Epithelial cell of esophagus (primary cell): ENCODE data around the gene SPPL2B.
"Not testable (repeated sequence)": the region's sequence is repeated elsewhere in the genome, so short reads cannot be mapped to it uniquely, and the experiment has no call there.

Experiments
- DNase-seq: peaks from one replicate; pipeline ENCODE4 v3.0.0; 2010; ENCODE audit warnings: low read depth
- H3K4me3 ChIP-seq: 2 replicates; pipeline ENCODE4 v1.5.1; 2011; ENCODE audit warnings: mild to moderate bottlenecking, low read length, control low read depth
- CTCF ChIP-seq: IDR thresholded peaks from 2 replicates; pipeline ENCODE4 v1.5.1; 2011; ENCODE audit warnings: low read depth, mild to moderate bottlenecking, low read length, control low read depth, inconsistent platforms; ENCODE audit not compliant: insufficient read depth; ENCODE audit errors: missing control alignments

SPPL2B gene

GRCh38 chr19:2328401-2329148 is at the start of gene SPPL2B, which contains the start of gene LSM7:
SPPL2B (plus strand) TSS chr19:2328684; CDS start chr19:2328710, 26 bp downstream.
LSM7 (minus strand) TSS chr19:2328586; CDS start chr19:2328566, 20 bp downstream.
- DNase-seq: peak; percentile 89
- TF ChIP-seq CTCF: no peak

GRCh38 chr19:2280633-2281264 is 47.7 kb upstream of the SPPL2B start:
- H3K4me3 ChIP-seq: no peak overlapping the region
- no peak for TF ChIP-seq CTCF
- DNase-seq: no peak

More at GRCh38 chr19:2328401-2329148, at the start of gene SPPL2B, which contains the start of gene LSM7:
- peak within 1 kb of the TSS; percentile 95 for H3K4me3 ChIP-seq

GRCh38 chr19:2281265-2282061 is 47.0 kb upstream of the SPPL2B start:
- not testable (repeated sequence) for DNase-seq, H3K4me3 ChIP-seq

GRCh38 chr19:2282062-2282861 is 46.2 kb upstream of the SPPL2B start, which contains the start of gene PEAK3:
PEAK3 (minus strand) TSS chr19:2282175; CDS start chr19:2280931, 1,244 bp downstream.
- H3K4me3 ChIP-seq: no peak within 1 kb of the TSS
- no peak for DNase-seq
- no peak for TF ChIP-seq CTCF

GRCh38 chr19:2282862-2283237 is 45.6 kb upstream of the SPPL2B start:
- TF ChIP-seq CTCF: no peak
- no peak overlapping the region for H3K4me3 ChIP-seq
- DNase-seq: no peak

- no peak for DNase-seq
- no peak for TF ChIP-seq CTCF
- H3K4me3 ChIP-seq: no peak overlapping the region
These were observed 44.5 kb upstream of the SPPL2B start for GRCh38 chr19:2283835-2284507.
